NT2/D1 (cell line): ENCODE data around the gene TCTN1.
"Not testable (repeated sequence)": the region's sequence is repeated elsewhere in the genome, so short reads cannot be mapped to it uniquely, and the experiment has no call there.

Source experiments
- DNase-seq: peaks from one replicate; pipeline ENCODE4 v3.0.0-alpha.2; 2011; ENCODE audit warnings: low read depth, low spot score
- H3K27me3 ChIP-seq: 2 replicates; pipeline ENCODE4 v1.6.0; 2011; ENCODE audit warnings: mild to moderate bottlenecking; ENCODE audit not compliant: insufficient read length, insufficient read depth
- H3K36me3 ChIP-seq: 2 replicates; pipeline ENCODE4 v1.6.1; 2011; ENCODE audit warnings: mild to moderate bottlenecking, low read length, mixed read lengths; ENCODE audit not compliant: insufficient read depth, insufficient read length
- H3K4me1 ChIP-seq: 2 replicates; pipeline ENCODE4 v1.5.1; 2011; ENCODE audit not compliant: insufficient read depth, insufficient read length
- H3K4me3 ChIP-seq: 2 replicates; pipeline ENCODE4 v1.5.1; 2011; ENCODE audit warnings: low read depth; ENCODE audit not compliant: insufficient read length
- H3K9ac ChIP-seq: 2 replicates; pipeline ENCODE4 v1.6.0; 2011; ENCODE audit warnings: low read depth; ENCODE audit not compliant: insufficient read length
- H3K9me3 ChIP-seq: 2 replicates; pipeline ENCODE4 v1.5.1; 2011; ENCODE audit warnings: mild to moderate bottlenecking, low read length; ENCODE audit not compliant: insufficient read depth
- SUZ12 ChIP-seq: IDR thresholded peaks from 2 replicates; pipeline ENCODE4 v1.6.1; 2011; ENCODE audit not compliant: insufficient read length, insufficient read depth; ENCODE audit errors: extremely low read depth
- YY1 ChIP-seq: IDR thresholded peaks from 2 replicates; pipeline ENCODE4 v1.6.1; 2011; ENCODE audit not compliant: insufficient read length, insufficient read depth
- ZNF274 ChIP-seq: IDR thresholded peaks from 2 replicates; pipeline ENCODE4 v1.6.1; 2011; ENCODE audit warnings: mild to moderate bottlenecking, low read depth, low read length

Gene TCTN1

GRCh38 chr12:110581931-110582275 lies 32.0 kb upstream of the TCTN1 start:
- DNase-seq: no peak

GRCh38 chr12:110582276-110583136 lies 31.4 kb upstream of the TCTN1 start:
- H3K4me1 ChIP-seq: peaks cover 2% of the 10 kb centered on the region

More at GRCh38 chr12:110581931-110582275, 32.0 kb upstream of the TCTN1 start:
- Histone ChIP-seq H3K9me3 (no peaks in the 10 kb centered on the region), H3K4me3 (peak overlapping the region; percentile 92), H3K36me3 (no peaks in the 10 kb centered on the region), H3K4me1 (peaks cover 2% of the 10 kb centered on the region), H3K27me3 (peaks cover 11% of the 10 kb centered on the region), H3K9ac (peak overlapping the region; percentile 94)
- TF ChIP-seq SUZ12 (no peak), YY1 (no peak), ZNF274 (no peak)

GRCh38 chr12:110583137-110584059 lies 30.5 kb upstream of the TCTN1 start, which contains the start of gene PPTC7:
Gene PPTC7 (minus strand): TSS chr12:110583318. CDS start chr12:110583031, 287 bp downstream.
- peaks cover 11% of the 10 kb centered on the region for H3K27me3 ChIP-seq
- H3K9ac ChIP-seq: peak within 1 kb of the TSS; percentile 94
- no peaks in the 10 kb centered on the region for H3K36me3 ChIP-seq
- peaks cover 2% of the 10 kb centered on the region for H3K4me1 ChIP-seq
- TF ChIP-seq SUZ12: no peak
- no peak for TF ChIP-seq ZNF274
- peak; percentile 61 for TF ChIP-seq YY1
- peak; percentile 94 for DNase-seq
- no peaks in the 10 kb centered on the region for H3K9me3 ChIP-seq
- H3K4me3 ChIP-seq: peak within 1 kb of the TSS; percentile 92

More at GRCh38 chr12:110582276-110583136, 31.4 kb upstream of the TCTN1 start:
- peaks cover 11% of the 10 kb centered on the region for H3K27me3 ChIP-seq
- peak overlapping the region; percentile 94 for H3K9ac ChIP-seq
- no peak for TF ChIP-seq YY1
- TF ChIP-seq ZNF274: no peak
- TF ChIP-seq SUZ12: no peak
- DNase-seq: no peak
- peak overlapping the region; percentile 92 for H3K4me3 ChIP-seq
- H3K9me3 ChIP-seq: no peaks in the 10 kb centered on the region
- H3K36me3 ChIP-seq: no peaks in the 10 kb centered on the region

- Histone ChIP-seq H3K4me3 (no peak overlapping the region), H3K4me1 (no peaks in the 10 kb centered on the region), H3K9ac (no peak overlapping the region), H3K9me3 (no peaks in the 10 kb centered on the region), H3K36me3 (no peaks in the 10 kb centered on the region), H3K27me3 (peaks cover 11% of the 10 kb centered on the region)
- no peak for DNase-seq
- no peak for TF ChIP-seq YY1
- TF ChIP-seq SUZ12: no peak
- no peak for TF ChIP-seq ZNF274
Measured at GRCh38 chr12:110585231-110585799, 28.6 kb upstream of the TCTN1 start.

GRCh38 chr12:110587102-110587501 lies 26.8 kb upstream of the TCTN1 start:
- not testable (repeated sequence) for H3K4me1 ChIP-seq, H3K27me3 ChIP-seq, DNase-seq, H3K9ac ChIP-seq, H3K4me3 ChIP-seq, H3K9me3 ChIP-seq, H3K36me3 ChIP-seq

GRCh38 chr12:110590059-110590458 lies 23.9 kb upstream of the TCTN1 start:
- no peaks in the 10 kb centered on the region for H3K9me3 ChIP-seq

More at GRCh38 chr12:110590059-110590458, 23.9 kb upstream of the TCTN1 start:
- DNase-seq: no peak
- H3K4me3 ChIP-seq: no peak overlapping the region
- no peak for TF ChIP-seq ZNF274
- TF ChIP-seq YY1: no peak
- TF ChIP-seq SUZ12: no peak
- H3K27me3 ChIP-seq: no peaks in the 10 kb centered on the region
- no peak overlapping the region for H3K9ac ChIP-seq
- no peaks in the 10 kb centered on the region for H3K4me1 ChIP-seq
- H3K36me3 ChIP-seq: no peaks in the 10 kb centered on the region
